H1 (cell line): ENCODE measurements around the gene SLC25A5. TPM values are rescaled to one million over a fixed set of nuclear protein-coding genes. Genes with fewer than 3 reads are reported as not detected.

Experiments used
- ATF3 ChIP-seq: IDR thresholded peaks from 2 replicates; pipeline ENCODE4 v1.6.1; 2011; ENCODE audit warnings: low read depth, mild to moderate bottlenecking, low read length; ENCODE audit not compliant: insufficient read depth
- CTCF ChIP-seq, 3 experiments: IDR thresholded peaks; 1 replicate in 2 of 3; 2 replicates in 1 of 3; pipeline versions ENCODE4 v1.5.1 to v1.6.1; 2011; ENCODE audit warnings: low read length in 3 of 3, mild to moderate bottlenecking in 3 of 3, inconsistent platforms in 2 of 3, low read depth in 1 of 3, moderate library complexity in 1 of 3; ENCODE audit not compliant: insufficient read depth in 1 of 3; ENCODE audit errors: control extremely low read depth in 1 of 3
- polyA plus RNA-seq, 7 experiments: library from polyadenylated mRNA; depleted of rRNA in 3 of 7; stranded (reverse) in 5 of 7; unstranded in 2 of 7; fragments of >200 nt in 5 of 7; fragments of 200-250 nt in 2 of 7; gene quantifications; 1 replicate in 5 of 7; 2 replicates in 1 of 7; 4 replicates in 1 of 7; pipeline versions ENCODE4 v1.2.1 to v1.2.3, GENCODE V29; 2011 to 2013; ENCODE audit warnings: missing spikeins in 2 of 7, mixed read lengths in 2 of 7
- total RNA-seq: library from RNA; stranded (reverse); fragmentation: NEBNext Ultra II Directional; extraction: Animal tissue kit (Norgen Biotek cat#: 25700); gene quantifications from 2 replicates; pipeline ENCODE4 v1.2.1, GENCODE V29; 2021

The SLC25A5 gene
- total and polyA plus RNA-seq, 2 of the 8 experiments (the other 6 are each of a cell fraction or from before 2014, with no cell fraction given): 512 to 727 TPM

- no peak for TF ChIP-seq CTCF (IDR thresholded peaks at IDR 0.05; ENCODE audit: control extremely low read depth in 1 of 3, insufficient read depth in 1 of 3, low read depth in 1 of 3, low read length in 3 of 3)
- no peak for TF ChIP-seq ATF3
Observed at GRCh38 chrX:119507206-119507605, 39.0 kb downstream of the SLC25A5 start (continued).
